GM10248 (cell line): ENCODE data around the gene IL3.

Source experiments
- CTCF ChIA-PET: fragments of 300-600 bp; sonication (Branson Sonifier 250); formaldehyde crosslinking; extraction: SDS; loops from one replicate; lab custom pipeline; 2021; ENCODE audit warnings: antibody characterized with exemption; lab: Yijun Ruan, JAX
- POLR2A ChIA-PET: fragments of 350-650 bp; sonication (Branson Sonifier 250); formaldehyde crosslinking; extraction: SDS; loops from one replicate; lab custom pipeline; 2020; ENCODE audit warnings: antibody characterized with exemption; lab: Yijun Ruan, JAX
- DNase-seq: peaks from one replicate; pipeline ENCODE4 v3.0.0; 2012; ENCODE audit errors: extremely low spot score
- TF ChIP-seq, protein P1 (sequence below): IDR thresholded peaks from 2 replicates; pipeline ENCODE4 v1.5.1; 2012; ENCODE audit warnings: mild to moderate bottlenecking, low read depth; ENCODE audit errors: extremely low read depth, missing control alignments, control extremely low read depth

IL3 gene

DNA sequence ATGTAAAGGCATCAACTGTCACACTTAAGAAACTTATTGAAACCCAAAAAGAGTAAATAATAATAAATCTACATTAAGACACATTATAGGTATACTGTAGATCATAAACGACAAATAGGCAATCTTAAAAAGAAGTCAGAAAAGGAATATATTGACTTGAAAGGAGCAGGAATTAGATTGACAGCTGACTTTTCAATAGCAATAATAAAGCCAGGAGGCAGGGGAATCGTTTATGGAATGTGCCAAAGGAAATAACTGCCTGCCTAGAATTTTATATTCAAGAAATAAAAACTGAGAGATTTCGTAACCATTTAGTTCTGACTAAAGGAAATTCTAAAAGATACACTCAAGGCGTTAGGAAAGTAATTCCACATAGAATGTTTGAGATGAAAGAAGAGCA is 27.3 kb upstream of the IL3 start:
- CTCF ChIA-PET, result no interaction called here
- DNase-seq, result no peak
- POLR2A ChIA-PET, result no interaction called here
- TF ChIP-seq, protein P1, sequence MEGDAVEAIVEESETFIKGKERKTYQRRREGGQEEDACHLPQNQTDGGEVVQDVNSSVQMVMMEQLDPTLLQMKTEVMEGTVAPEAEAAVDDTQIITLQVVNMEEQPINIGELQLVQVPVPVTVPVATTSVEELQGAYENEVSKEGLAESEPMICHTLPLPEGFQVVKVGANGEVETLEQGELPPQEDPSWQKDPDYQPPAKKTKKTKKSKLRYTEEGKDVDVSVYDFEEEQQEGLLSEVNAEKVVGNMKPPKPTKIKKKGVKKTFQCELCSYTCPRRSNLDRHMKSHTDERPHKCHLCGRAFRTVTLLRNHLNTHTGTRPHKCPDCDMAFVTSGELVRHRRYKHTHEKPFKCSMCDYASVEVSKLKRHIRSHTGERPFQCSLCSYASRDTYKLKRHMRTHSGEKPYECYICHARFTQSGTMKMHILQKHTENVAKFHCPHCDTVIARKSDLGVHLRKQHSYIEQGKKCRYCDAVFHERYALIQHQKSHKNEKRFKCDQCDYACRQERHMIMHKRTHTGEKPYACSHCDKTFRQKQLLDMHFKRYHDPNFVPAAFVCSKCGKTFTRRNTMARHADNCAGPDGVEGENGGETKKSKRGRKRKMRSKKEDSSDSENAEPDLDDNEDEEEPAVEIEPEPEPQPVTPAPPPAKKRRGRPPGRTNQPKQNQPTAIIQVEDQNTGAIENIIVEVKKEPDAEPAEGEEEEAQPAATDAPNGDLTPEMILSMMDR, result no peak

DNA sequence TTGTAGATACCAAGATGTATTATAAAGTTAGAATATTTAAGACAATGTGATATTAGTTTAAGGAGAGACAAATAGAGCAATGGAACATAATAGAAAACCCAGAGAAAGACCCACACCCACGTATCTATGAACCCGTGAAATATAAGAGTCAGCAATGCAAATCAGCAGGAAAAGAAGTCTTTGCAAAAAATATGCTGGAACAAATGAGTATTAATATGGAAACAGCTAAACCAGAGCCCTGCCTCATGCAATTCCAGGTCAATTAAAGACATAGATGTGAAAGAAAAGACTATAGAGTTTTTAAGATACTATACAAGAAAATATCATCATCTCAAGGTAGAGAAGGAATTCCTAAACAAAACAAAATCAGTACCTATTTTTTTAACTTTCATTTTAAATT is 23.1 kb upstream of the IL3 start:
- no peak for DNase-seq
- CTCF ChIA-PET, result no interaction called here
- POLR2A ChIA-PET, result no interaction called here
- TF ChIP-seq, protein P1, result no peak

DNA sequence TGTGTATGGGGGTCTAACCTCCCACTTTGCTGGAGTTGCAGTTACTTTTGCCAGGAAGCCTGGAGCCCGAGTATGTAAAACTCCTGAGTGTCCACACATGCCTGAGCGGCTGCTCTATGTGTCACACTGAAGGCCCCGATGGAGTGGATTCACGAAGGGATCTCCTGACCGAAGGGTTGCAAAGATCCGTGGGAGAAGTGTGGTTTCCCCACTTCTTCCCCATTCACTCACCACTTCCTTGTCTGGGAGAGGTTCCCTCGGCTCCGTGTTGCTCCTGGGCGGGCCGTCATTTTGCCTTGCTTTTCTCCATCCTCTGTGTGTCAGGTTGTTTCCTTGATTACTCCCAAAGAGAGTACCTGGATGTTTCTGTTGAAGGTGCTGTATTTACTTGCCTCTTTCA is 16.2 kb upstream of the IL3 start:
- TF ChIP-seq, protein P1, result no peak
- CTCF ChIA-PET, result interaction anchor here (2.7 kb wide), 1 partner anchor 18 kb away, joined by 12 read pairs; no protein-coding TSS in a partner anchor
- POLR2A ChIA-PET, result no interaction called here
- no peak for DNase-seq

DNA sequence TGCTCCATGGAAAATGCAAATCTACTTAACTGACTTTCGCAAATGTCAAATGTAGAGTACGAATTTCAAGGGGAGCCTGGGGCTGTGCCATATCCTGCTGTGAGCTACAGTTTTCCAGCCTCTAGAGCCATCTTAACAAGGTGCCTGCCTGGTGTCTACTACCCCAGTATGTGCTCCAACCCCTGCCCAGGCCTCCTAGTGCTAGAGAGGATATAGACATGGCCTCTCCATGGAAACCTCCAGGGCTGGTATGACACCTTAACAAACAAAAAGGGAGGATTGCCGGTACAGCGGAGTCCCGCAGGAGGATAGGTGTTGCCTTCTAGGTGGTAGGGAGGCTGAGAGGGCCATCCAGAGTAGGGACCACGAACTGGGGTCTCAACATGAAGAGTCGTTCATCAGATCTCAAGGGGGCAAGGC is 13.6 kb upstream of the IL3 start:
- TF ChIP-seq, protein P1, result no peak
- ChIA-PET POLR2A (no interaction called here), CTCF (interaction anchor here (1.2 to 2.0 kb wide), 3 partner anchors 11 to 126 kb away, joined by 3 to 7 read pairs (median 3); no protein-coding TSS in a partner anchor)
- no peak for DNase-seq

DNA sequence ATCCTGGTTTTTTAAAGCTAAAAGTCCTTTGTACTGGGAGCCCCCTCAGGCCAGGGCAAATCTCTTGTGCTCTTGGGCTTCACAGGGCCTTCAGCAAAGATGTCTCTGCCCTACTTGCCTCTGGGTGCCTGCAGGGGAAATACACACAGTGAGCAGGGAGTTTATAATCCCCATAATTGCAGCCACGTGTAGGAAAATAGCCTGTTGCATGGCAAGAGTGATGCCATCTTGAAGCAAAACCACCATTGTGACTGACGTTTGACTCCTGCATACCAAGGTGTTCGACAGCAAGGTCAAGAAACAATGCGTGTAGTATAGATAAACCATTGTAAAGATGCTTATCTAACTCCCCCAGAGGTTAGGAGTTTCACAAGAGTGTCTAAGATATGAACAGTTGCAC is 11.4 kb upstream of the IL3 start:
- POLR2A ChIA-PET, result no interaction called here
- DNase-seq, result no peak
- CTCF ChIA-PET, result interaction anchor here (3.3 kb wide), 1 partner anchor 14 kb away, joined by 20 read pairs; no protein-coding TSS in a partner anchor
- TF ChIP-seq, protein P1, result no peak

DNA sequence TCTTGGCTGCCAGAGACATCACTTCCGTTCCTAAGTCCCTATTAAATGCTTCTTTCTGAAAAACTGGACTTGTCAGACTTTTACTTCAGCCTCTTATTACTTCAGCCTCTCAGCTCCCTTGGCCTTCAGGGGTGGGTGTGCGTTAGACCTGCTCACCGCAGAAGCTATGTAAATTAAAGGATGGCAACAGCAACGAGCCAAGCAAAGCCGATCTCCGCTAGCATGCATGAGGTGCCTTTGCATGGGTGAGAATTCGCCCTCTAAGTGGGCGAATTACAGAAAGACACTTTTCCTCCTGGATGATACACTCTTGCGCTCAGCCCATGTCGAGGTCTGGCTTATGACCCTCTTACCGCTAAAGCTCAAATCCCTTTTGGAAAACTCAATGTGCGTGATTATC is 10.9 kb upstream of the IL3 start:
- TF ChIP-seq, protein P1, result no peak
- ChIA-PET POLR2A (no interaction called here), CTCF (interaction anchor here (0.7 to 3.3 kb wide), 5 partner anchors 8 to 32 kb away, joined by 3 to 20 read pairs (median 3); no protein-coding TSS in a partner anchor)
- no peak for DNase-seq
